Uterus (tissue), 2 donors: Measurements from ENCODE around the gene SLC25A15.
"Not testable (repeated sequence)": the region's sequence is repeated elsewhere in the genome, so short reads cannot be mapped to it uniquely, and the experiment has no call there.

ENCODE experiments used
- POLR2A ChIP-seq, 2 donors: fragments of 450-650 bp; IDR thresholded peaks; one replicate each; pipeline ENCODE4 v1.6.1; 2016; ENCODE audit warnings: antibody characterized with exemption in 2 of 2, mild to moderate bottlenecking in 1 of 2, moderate library complexity in 1 of 2
- TF ChIP-seq, protein P1 (sequence below), 4 experiments: fragments of 200-600 bp in 2 of 4; fragments of 450-650 bp in 2 of 4; sonication (generic) in 2 of 4; IDR thresholded peaks; one replicate each; pipeline ENCODE4 v1.5.1; 2016 to 2019; ENCODE audit warnings: antibody characterized with exemption in 4 of 4, mild to moderate bottlenecking in 2 of 4, moderate library complexity in 1 of 4

DNA sequence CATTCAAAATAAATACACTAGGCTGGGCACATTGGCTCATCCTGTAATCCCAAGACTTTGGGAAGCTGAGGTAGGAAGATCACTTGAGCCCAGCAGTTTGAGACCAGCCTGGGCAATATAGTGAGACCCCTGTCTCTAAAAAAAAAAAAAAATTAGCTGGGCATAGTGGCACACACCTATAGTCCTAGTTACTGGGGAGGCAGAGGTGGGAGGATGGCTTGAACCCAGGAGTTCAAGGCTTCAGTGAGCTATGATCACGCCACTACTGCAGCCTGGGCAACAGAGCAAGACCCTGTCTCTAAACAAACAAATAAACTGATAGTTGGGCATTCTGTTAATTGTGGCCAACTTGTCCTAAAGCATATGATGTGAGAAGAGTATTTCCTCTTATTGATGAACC lies 6.4 kb upstream of the SLC25A15 start:
- TF ChIP-seq, protein P1, sequence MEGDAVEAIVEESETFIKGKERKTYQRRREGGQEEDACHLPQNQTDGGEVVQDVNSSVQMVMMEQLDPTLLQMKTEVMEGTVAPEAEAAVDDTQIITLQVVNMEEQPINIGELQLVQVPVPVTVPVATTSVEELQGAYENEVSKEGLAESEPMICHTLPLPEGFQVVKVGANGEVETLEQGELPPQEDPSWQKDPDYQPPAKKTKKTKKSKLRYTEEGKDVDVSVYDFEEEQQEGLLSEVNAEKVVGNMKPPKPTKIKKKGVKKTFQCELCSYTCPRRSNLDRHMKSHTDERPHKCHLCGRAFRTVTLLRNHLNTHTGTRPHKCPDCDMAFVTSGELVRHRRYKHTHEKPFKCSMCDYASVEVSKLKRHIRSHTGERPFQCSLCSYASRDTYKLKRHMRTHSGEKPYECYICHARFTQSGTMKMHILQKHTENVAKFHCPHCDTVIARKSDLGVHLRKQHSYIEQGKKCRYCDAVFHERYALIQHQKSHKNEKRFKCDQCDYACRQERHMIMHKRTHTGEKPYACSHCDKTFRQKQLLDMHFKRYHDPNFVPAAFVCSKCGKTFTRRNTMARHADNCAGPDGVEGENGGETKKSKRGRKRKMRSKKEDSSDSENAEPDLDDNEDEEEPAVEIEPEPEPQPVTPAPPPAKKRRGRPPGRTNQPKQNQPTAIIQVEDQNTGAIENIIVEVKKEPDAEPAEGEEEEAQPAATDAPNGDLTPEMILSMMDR (IDR thresholded peaks at IDR 0.05), result not testable (repeated sequence)
- not testable (repeated sequence) for TF ChIP-seq POLR2A (IDR thresholded peaks at IDR 0.05)
